ENCODE data around the gene KCNN1. TPM values are rescaled to one million over a fixed set of nuclear protein-coding genes. Genes with fewer than 3 reads are reported as not detected.

KCNN1 gene
- total and polyA plus RNA-seq, 2 of the 13 experiments (the other 11 are each of a cell fraction or from before 2014, with no cell fraction given) = 0.04 TPM; not detected in 1

- no peak for TF ChIP-seq ZNF260 (CRISPR knock-in tag; IDR thresholded peaks at IDR 0.05; ENCODE audit: borderline replicate concordance, low read depth)
- no peak for TF ChIP-seq HHEX (CRISPR knock-in tag; IDR thresholded peaks at IDR 0.05)
- TF ChIP-seq ZNF253 (CRISPR knock-in tag; IDR thresholded peaks at IDR 0.05; ENCODE audit: borderline replicate concordance) = no peak
- no peak for TF ChIP-seq TBL1XR1 (IDR thresholded peaks at IDR 0.05; ENCODE audit: borderline replicate concordance, low read length, partially characterized antibody)
- 0 out of 2 replicates have a peak, but pooled peaks have one; percentile 31 for TF ChIP-seq ZNF547 (CRISPR knock-in tag; IDR thresholded peaks at IDR 0.05)
- TF ChIP-seq, protein P1, sequence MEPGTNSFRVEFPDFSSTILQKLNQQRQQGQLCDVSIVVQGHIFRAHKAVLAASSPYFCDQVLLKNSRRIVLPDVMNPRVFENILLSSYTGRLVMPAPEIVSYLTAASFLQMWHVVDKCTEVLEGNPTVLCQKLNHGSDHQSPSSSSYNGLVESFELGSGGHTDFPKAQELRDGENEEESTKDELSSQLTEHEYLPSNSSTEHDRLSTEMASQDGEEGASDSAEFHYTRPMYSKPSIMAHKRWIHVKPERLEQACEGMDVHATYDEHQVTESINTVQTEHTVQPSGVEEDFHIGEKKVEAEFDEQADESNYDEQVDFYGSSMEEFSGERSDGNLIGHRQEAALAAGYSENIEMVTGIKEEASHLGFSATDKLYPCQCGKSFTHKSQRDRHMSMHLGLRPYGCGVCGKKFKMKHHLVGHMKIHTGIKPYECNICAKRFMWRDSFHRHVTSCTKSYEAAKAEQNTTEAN (CRISPR knock-in tag; conservative IDR thresholded peaks at IDR 0.05) = no peak
- TF ChIP-seq, protein P2, sequence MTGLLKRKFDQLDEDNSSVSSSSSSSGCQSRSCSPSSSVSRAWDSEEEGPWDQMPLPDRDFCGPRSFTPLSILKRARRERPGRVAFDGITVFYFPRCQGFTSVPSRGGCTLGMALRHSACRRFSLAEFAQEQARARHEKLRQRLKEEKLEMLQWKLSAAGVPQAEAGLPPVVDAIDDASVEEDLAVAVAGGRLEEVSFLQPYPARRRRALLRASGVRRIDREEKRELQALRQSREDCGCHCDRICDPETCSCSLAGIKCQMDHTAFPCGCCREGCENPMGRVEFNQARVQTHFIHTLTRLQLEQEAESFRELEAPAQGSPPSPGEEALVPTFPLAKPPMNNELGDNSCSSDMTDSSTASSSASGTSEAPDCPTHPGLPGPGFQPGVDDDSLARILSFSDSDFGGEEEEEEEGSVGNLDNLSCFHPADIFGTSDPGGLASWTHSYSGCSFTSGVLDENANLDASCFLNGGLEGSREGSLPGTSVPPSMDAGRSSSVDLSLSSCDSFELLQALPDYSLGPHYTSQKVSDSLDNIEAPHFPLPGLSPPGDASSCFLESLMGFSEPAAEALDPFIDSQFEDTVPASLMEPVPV (CRISPR knock-in tag; IDR thresholded peaks at IDR 0.05) = no peak
- TF ChIP-seq SNAPC2 (CRISPR knock-in tag; IDR thresholded peaks at IDR 0.05) = no peak
- no peak for TF ChIP-seq YY1 (IDR thresholded peaks at IDR 0.05; ENCODE audit: insufficient read depth, insufficient replicate concordance, low read depth, low read length)
- TF ChIP-seq, protein P3, sequence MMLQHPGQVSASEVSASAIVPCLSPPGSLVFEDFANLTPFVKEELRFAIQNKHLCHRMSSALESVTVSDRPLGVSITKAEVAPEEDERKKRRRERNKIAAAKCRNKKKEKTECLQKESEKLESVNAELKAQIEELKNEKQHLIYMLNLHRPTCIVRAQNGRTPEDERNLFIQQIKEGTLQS (CRISPR knock-in tag; IDR thresholded peaks at IDR 0.05) = 0 out of 2 replicates have a peak, but pooled peaks have one; percentile 35
- TF ChIP-seq CEBPB (IDR thresholded peaks at IDR 0.05; ENCODE audit: borderline replicate concordance, low read depth, low read length) = no peak
- peak; percentile 29; the same call in 1 of the 2 replicates for TF ChIP-seq MEIS1 (CRISPR knock-in tag; IDR thresholded peaks at IDR 0.05; ENCODE audit: borderline replicate concordance)
- TF ChIP-seq ELK4 (CRISPR knock-in tag; IDR thresholded peaks at IDR 0.05; ENCODE audit: borderline replicate concordance) = no peak
- no peak for TF ChIP-seq KDM5A (IDR thresholded peaks at IDR 0.05; ENCODE audit: borderline replicate concordance, low read length)
- TF ChIP-seq, protein P4, sequence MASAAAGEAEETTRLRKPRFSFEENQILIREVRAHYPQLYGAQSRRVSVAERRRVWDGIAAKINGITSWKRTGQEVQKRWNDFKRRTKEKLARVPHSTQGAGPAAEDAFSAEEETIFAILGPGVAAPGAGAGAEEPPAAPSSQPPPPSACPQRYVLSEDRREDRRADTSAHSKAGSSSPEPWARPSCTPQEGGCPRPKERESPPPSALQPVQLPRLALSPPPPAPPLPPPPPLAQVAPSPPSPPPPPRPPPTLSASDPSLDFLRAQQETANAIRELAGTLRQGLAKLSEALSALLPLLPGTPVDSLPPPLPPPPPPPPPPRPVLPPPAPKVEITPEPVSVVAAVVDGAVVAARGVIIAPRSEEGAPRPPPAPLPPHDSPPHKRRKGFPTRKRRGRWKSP (CRISPR knock-in tag; IDR thresholded peaks at IDR 0.05) = no peak
- TF ChIP-seq ZNF207 (IDR thresholded peaks at IDR 0.05; ENCODE audit: borderline replicate concordance) = no peak
- TF ChIP-seq RFX5 (IDR thresholded peaks at IDR 0.05; ENCODE audit: low read depth, low read length) = no peak
- TF ChIP-seq ZNF788 (CRISPR knock-in tag; IDR thresholded peaks at IDR 0.05; ENCODE audit: borderline replicate concordance) = peak; percentile 40; the same call in 1 of the 2 replicates
- TF ChIP-seq ZBTB3 (CRISPR knock-in tag; IDR thresholded peaks at IDR 0.05; ENCODE audit: borderline replicate concordance, low read depth) = no peak
- no peak for TF ChIP-seq SRY (CRISPR knock-in tag; IDR thresholded peaks at IDR 0.05)
- TF ChIP-seq KMT2B (CRISPR knock-in tag; IDR thresholded peaks at IDR 0.05) = no peak
- TF ChIP-seq, protein P5, sequence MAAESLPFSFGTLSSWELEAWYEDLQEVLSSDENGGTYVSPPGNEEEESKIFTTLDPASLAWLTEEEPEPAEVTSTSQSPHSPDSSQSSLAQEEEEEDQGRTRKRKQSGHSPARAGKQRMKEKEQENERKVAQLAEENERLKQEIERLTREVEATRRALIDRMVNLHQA (CRISPR knock-in tag; IDR thresholded peaks at IDR 0.05) = no peak
Observed at GRCh38 chr19:18007044-18007916, 40.4 kb downstream of the KCNN1 start (continued).
